GM12872 (cell line): ENCODE measurements around the gene GRAMD2A.

Source experiments
- TF ChIP-seq, protein P1 (sequence below): IDR thresholded peaks from 3 replicates; pipeline ENCODE4 v1.5.1; 2011; ENCODE audit warnings: low read depth, mild to moderate bottlenecking, low read length, moderate library complexity; ENCODE audit not compliant: insufficient read depth

GRAMD2A gene

GRCh38 chr15:72236381-72237003, 38.9 kb upstream of the GRAMD2A start:
- TF ChIP-seq, protein P1, sequence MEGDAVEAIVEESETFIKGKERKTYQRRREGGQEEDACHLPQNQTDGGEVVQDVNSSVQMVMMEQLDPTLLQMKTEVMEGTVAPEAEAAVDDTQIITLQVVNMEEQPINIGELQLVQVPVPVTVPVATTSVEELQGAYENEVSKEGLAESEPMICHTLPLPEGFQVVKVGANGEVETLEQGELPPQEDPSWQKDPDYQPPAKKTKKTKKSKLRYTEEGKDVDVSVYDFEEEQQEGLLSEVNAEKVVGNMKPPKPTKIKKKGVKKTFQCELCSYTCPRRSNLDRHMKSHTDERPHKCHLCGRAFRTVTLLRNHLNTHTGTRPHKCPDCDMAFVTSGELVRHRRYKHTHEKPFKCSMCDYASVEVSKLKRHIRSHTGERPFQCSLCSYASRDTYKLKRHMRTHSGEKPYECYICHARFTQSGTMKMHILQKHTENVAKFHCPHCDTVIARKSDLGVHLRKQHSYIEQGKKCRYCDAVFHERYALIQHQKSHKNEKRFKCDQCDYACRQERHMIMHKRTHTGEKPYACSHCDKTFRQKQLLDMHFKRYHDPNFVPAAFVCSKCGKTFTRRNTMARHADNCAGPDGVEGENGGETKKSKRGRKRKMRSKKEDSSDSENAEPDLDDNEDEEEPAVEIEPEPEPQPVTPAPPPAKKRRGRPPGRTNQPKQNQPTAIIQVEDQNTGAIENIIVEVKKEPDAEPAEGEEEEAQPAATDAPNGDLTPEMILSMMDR, result no peak

DNA sequence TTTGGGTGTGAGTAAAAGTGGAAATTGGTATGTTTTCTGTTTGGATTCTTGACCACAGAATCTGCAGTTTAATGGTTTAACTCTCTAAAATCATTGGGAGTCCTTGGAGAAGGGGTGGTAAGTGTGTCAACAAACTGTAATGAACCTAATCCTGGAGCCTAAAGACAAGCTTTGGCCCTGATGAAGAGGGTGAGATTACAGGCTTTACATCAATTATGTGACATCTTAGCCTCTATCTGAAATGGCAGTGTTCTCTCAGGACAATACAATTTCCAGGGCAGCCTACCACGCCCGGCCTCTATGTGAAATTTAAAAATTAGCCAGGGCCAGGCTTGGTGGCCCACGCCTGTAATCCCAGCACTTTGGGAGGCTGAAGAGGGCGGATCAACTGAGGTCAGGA, 37.7 kb upstream of the GRAMD2A start:
- TF ChIP-seq, protein P1, result no peak

GRCh38 chr15:72233769-72234168, 36.2 kb upstream of the GRAMD2A start:
- TF ChIP-seq, protein P1, result no peak

- TF ChIP-seq, protein P1, result no peak
Observed at GRCh38 chr15:72231833-72232478, 34.4 kb upstream of the GRAMD2A start.

GRCh38 chr15:72231066-72231832, 33.7 kb upstream of the GRAMD2A start, which contains the start of gene PKM:
PKM (minus strand) TSS chr15:72231190; CDS start chr15:72219097, 12,093 bp downstream.
- TF ChIP-seq, protein P1, result no peak

DNA sequence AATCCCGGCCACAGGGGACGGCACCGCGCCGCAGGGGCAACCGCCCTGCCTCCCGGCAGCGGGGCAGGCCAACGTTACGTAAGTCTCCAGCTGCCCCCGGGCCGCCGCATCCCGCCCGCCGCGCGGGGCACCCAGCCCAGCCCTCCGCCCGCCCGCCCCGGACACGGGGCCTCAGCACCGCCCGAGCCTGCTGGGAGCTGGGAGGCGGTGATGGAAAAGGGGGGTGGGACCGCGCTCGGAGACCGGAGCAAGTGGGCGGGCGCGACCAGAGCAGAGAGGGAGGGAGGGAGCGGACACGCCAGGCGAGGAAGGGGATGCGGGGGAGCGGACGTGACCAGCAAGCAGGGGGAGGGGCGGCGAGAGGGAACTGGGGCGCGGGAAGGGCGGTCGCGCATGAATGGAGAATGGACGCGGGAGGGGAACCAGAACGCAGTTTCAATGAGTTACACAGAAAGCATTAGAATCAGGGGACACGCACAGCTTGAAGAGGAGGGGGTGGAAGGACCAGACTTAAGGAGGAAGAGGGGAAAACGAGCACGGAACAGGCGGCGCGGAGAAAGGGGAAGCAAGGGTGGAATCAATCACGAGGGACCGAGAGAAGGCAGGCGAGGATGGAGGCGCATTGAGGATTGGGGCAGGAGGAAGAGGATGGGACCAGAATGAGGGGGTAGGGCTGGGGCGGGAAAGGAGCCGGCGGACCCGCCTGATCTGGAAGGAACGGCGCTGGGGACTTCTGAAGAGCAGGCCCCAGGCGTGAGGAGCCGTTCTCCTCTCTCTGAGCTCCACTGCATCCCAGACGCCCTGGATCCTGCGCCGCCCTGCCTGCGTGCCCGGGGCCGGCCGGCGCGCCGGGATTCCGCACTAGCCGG, 32.8 kb upstream of the GRAMD2A start:
- TF ChIP-seq, protein P1, result no peak

DNA sequence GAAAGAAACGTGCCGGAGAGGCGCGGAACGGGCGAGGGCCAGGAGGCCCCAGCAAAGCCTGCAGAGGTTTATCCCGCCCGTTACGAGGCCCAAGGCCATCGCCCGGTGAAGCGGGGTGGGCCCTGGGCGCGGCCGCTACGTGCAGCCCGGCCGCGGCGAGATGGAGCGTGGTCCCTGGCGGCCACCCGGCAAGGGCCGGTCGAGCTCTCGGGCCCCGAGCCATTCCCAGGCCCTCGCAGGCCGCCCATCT, 32.3 kb upstream of the GRAMD2A start:
- TF ChIP-seq, protein P1, result no peak
